ENCODE data around the gene NMRK1. TPM values are rescaled to one million over a fixed set of nuclear protein-coding genes. Genes with fewer than 3 reads are reported as not detected.

NMRK1 gene
- total and polyA plus RNA-seq, 2 of the 13 experiments (the other 11 are each of a cell fraction or from before 2014, with no cell fraction given), result 9.1 to 12.9 TPM

- peak in 1 of 2 experiments; percentile 7; a peak in 1 of 4 replicates for TF ChIP-seq KLF16 (CRISPR knock-in tag; IDR thresholded peaks at IDR 0.05)
- TF ChIP-seq MYPOP (CRISPR knock-in tag; IDR thresholded peaks at IDR 0.05), result peak; percentile 77
- 0 out of 2 replicates have a peak, but pooled peaks have one; percentile 29 for TF ChIP-seq ZNF558 (CRISPR knock-in tag; IDR thresholded peaks at IDR 0.05; ENCODE audit: borderline replicate concordance)
- TF ChIP-seq ZMYM4 (CRISPR knock-in tag; IDR thresholded peaks at IDR 0.05), result peak; percentile 25; the same call in 1 of the 2 replicates
- no peak for TF ChIP-seq ZNF609 (CRISPR knock-in tag; IDR thresholded peaks at IDR 0.05; ENCODE audit: borderline replicate concordance)
- no peak for TF ChIP-seq PLSCR1 (CRISPR knock-in tag; IDR thresholded peaks at IDR 0.05; ENCODE audit: borderline replicate concordance)
- TF ChIP-seq ZBTB39 (CRISPR knock-in tag; IDR thresholded peaks at IDR 0.05), result no peak
- 0 out of 2 replicates have a peak, but pooled peaks have one; percentile 17 for TF ChIP-seq YEATS2 (CRISPR knock-in tag; IDR thresholded peaks at IDR 0.05; ENCODE audit: borderline replicate concordance)
- no peak for TF ChIP-seq DNMT1 (CRISPR knock-in tag; IDR thresholded peaks at IDR 0.05)
- TF ChIP-seq ZNF512B (CRISPR knock-in tag; IDR thresholded peaks at IDR 0.05; ENCODE audit: borderline replicate concordance), result no peak
- TF ChIP-seq ZNF260 (CRISPR knock-in tag; IDR thresholded peaks at IDR 0.05; ENCODE audit: borderline replicate concordance, low read depth), result no peak
- TF ChIP-seq ZNF781 (CRISPR knock-in tag; IDR thresholded peaks at IDR 0.05; ENCODE audit: borderline replicate concordance, not compliant biosample characterization), result no peak
- TF ChIP-seq ZNF136 (CRISPR knock-in tag; IDR thresholded peaks at IDR 0.05; ENCODE audit: low read depth), result no peak
- 0 out of 2 replicates have a peak, but pooled peaks have one; percentile 62 for TF ChIP-seq ZMAT3 (CRISPR knock-in tag; conservative IDR thresholded peaks at IDR 0.05)
- no peak for TF ChIP-seq ZNF670 (CRISPR knock-in tag; IDR thresholded peaks at IDR 0.05; ENCODE audit: borderline replicate concordance)
Measured at GRCh38 chr9:75087824-75088645, at the start of gene NMRK1, which contains the start of gene OSTF1 (continued).

All from HepG2 (cell line).